Hippocampal formation (tissue), 2 donors: Measurements from ENCODE around the gene ADK.
"Not testable (repeated sequence)": the region's sequence is repeated elsewhere in the genome, so short reads cannot be mapped to it uniquely, and the experiment has no call there.

Experiments
- DNase-seq, 2 donors: peaks; one replicate each; lab custom pipeline; 2025; lab: John Stamatoyannopoulos, UW

ADK gene

DNA sequence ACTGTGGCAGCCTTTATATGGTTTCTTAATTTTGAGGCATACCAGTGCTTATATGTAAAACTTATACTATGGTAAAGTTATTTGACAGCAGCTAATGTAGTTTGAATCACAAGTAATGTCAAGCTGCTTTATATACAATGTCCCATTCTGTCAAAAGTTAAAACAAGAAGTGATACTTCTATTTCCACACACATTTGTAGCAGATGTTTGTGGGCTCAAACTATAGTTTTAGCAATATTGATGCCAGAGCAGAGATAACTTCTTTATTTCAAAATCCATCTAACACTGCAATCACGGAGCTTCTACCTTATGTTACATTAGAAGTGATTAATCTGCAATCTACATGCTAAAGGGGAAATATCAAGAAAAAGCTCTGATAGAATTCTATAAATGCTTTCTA, 149.6 kb downstream of the ADK start:
- DNase-seq, result no peak

DNA sequence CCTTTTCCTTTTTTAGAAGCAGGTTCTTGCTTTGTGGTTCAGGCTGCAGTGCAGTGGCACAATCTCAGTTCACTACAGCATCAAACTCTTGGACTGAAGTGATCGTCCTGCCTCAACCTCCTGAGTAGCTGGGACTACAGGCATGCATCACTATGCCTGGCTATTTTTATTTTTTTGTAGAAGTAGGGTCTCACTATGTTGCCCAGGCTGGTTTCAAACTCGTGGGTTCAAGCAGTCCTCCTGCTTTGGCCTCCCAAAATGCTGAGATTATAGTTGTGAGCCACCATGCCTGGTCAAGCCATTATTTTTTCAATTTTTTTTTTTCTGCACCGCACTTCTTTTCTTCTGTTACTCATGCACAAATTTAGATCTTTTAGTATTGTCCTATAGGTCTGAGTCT, 154.7 kb downstream of the ADK start:
- no peak for DNase-seq

DNA sequence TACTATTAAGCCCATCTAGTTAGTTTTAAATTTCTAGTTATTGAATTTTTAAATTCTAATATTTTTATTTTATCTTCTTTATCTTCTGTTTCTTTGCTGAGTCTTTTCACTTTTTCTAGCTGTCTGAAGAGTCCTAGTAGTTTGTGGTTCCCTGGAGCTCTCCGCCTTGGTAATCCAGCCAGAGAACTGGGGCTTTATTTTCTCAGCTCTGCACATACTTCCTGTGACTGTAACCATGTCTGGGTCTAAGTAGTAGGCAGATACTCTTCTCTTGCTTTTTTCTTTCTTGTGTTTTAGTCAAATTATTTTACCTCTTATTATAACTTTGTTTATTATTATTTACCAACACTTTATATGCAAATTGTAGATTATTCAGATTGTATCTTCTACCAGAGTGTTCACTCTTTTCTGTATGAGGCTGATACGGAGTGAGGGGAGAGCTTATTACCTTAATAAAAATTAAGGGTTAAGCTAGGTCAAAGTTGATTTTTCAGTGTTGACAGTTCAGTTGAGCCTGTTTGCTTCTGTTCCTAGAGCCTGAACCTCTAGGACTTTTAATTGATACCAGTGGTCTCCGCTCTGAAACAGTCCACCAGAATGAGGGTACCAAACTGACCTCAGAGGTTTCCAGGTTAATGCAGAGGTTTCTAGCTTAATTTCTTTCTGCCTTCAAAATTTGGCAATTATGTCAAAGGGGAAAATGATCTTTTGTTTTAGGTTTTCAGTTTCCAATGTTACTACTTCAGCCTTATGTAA, 155.4 kb downstream of the ADK start:
- DNase-seq, result no peak

DNA sequence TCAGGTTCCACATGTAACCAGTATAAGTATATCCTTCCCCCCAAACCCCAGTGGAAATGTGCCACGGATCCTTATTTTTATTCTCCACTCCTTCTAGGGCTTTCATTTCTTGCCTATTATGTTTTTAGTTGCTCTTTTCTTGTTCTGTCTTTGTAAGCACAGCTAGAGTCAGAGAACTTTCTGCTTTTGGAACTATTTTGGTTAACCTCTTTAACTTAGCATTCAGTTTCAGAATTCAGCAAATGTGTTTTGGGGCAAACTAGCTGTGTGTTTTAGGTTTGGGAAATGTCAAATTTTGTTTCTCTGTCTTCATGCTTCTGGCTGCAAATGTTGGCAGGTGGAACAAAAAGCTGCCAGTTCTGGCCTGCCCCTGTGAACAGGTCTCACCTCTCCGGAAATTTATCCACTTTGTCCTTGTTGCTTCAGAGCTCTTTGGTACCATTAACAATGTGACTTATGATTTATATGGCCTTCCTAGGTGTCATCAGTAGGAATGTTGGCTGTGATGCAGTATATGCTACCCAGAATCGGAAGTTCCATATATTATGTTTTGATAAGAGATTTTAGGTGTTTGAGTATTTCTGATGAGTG, 156.1 kb downstream of the ADK start:
- no peak for DNase-seq

DNA sequence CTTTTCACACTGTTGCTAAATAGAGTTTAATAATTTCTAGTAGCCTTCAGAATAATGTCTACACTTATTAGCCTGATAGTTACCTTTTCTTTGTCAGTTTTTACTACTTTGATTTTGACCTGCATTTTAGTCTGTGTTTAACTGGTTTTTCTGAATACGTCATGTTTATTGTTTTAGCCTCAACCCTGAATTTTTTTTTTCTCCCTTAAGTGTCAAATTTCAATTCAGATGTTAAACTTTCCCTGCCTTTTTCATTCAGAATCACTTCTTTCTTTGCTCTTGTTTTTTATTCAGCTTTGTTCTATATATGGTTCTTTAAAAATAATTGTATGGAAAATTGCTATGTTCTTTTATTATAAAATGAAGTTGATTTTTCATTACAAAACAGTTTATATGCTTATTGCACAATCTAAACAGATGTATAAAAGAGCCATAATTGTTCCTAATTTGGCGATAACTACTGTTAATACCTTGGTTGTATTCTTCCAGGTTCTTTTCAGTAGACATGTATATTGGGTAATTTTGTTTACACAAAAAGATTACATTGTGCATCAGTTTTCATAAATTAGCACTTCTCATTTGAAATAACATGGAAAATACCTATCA, 159.7 kb downstream of the ADK start:
- DNase-seq, result no peak

DNA sequence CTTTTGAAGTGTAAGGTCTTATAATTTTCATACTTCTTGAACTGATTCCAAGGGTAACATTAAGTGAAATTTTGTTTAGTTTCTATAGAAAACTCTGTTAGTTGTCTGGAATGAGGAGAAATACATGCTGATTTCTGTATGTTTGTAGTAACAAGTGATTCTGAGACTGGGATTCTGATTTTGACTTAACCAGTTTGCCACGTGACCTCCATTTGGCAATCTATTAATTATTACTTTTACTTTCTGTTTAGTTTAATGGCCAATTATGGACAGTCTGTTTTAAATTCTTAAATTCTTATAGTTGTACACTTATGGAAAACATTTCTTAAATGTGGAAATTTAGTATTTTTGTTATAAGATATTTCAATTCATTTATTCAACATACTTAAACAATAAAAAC, 163.1 kb downstream of the ADK start:
- DNase-seq, result no peak

DNA sequence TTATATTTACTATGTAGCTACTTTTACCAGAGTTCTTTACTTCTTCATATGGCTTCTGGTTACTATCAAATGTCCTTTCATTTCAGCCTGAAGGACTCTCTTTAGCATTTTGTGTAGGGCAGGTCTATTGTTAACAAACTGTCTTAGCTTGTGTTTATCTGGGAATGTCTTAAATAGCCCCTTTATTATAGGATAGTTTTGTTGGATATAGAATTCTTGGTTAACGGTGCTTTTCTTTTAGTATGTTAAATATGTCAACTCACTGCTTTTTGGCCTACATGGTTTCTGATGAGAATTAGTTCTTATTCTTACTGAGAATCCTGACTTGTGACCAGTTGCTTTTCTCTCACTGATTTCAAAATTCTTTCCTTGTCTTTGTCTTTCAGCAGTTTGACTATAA, 169.0 kb downstream of the ADK start:
- no peak for DNase-seq

DNA sequence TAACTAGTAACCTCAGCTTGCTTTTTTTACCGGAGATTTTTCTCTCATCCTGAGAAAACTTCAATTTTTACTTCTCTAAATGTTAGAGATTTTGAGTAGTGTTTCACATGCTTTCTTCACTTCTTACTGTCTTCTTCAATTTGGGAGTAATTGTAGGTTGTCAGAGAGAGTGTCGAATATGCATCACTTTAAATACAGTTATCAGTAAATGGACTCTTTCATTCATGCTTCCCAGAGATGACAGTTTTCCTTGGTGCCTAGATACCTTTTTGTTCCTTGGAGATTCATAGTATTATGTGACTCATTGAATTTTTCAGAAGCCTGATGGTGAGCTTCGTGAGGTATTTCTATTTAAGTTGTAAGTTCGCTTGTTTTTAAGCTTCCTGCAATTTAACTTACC, 169.7 kb downstream of the ADK start:
- DNase-seq, result no peak

DNA sequence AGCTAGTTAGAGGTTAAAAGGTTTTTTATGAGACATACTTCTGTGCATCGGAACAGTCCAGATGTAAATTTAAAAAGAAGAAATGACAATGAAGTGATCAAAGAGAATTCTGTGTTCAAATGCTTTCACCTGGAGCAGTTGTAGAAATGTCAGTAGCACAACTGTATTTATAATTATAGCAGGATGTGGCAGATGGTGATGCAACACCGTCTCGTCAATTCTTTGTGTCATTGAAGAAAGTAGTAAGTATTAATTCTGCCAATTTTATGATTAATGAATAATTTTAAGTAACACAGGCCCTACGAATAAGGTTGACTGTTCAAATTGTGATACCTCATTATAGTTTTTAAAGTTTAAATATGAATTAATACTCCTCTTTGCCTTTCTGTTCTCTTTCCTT, 171.1 kb downstream of the ADK start:
- DNase-seq, result no peak

DNA sequence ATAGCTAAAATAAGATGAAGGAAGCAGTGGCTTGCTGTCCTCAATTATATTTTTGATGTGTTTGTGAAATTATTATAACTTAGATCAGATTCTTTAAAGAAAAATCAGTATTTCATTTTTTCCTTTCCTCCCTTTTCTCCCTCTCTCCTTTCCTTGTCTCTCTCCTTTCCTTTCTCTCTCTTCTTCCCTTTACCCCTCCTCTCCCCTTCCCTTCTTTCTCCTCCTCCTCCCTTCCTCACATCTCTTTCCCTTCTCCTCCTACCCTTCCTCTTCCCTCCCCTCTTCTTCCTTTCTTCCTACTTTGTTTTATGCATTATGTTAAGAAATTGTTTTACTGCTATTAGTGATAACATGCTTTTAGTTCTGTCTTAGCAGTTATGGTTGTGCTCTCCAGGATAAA, 171.5 kb downstream of the ADK start:
- DNase-seq, result no peak

DNA sequence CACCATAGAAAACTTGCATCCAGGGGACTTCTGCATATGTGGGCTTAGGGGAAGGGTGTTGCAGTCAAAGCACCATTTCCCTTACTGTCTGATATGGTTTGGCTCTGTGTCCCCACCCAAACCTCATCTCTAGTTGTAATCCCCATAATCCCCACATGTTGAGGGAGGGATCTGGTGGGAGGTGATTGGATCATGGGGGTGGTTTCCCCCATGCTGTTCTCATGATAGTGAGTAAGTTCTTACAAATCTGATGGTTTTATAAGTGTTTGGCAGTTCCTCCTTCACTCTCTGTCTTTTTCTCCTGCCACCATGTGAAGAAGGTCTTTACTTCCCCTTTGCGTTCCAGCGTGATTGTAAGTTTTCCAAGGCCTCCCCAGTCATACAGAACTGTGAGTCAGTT, 177.4 kb downstream of the ADK start:
- no peak for DNase-seq

DNA sequence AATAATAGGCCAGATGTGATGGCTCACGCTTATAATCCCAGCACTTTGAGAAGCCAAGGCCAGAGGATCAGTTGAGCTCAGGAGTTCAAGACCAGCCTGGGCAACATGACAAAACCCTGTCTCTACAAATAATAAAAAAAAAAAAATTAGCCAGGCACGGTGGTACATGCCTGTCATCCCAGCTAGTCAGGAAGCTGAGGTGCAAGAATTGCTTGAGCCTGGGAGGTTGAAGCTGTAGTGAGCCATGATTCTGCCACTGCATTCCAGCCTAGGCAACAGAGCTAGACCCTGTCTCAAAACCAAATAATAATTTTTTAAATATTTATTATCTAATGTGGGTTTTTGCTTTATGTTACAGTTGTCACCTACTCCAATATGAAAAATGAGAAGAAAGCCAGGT, 178.9 kb downstream of the ADK start:
- no peak for DNase-seq

DNA sequence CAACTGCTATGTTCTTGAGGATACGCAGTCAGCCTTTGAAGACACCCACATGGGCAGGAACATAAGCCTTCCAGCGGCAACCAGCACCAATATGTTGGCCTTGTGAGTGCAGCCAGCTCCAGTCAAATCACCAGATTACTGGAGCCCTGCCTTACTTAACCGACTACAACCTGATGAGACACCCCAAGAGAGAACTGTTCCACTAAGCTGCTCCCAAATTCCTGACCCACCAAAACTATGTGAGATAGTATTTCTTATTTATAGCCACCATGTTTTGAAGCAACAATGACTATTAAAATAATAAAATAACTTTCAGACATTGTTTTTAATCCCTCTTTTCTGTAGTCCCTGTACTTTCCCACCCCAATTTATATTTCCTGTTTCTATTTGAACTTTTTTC, 179.6 kb downstream of the ADK start:
- DNase-seq, result no peak

DNA sequence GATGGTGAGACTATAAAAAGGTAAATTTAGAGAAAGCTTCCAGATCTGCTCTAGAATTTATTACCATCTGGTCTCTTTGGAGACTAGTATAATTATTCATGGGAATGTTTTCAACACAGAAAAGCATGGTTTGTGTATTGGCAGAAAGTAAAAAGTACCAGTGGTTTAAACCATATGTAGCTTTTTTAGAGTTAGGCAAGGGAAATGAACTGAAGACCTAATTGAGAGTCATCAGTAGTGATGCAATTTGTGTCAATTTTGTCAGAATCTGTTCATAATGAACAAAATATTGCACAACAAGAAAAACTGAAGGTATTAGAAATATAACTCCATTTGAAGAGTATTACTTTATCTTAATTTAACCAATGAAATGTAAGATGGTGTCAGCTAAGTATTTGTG, 181.4 kb downstream of the ADK start:
- peak in 1 of 2 donors; percentile 48 for DNase-seq

DNA sequence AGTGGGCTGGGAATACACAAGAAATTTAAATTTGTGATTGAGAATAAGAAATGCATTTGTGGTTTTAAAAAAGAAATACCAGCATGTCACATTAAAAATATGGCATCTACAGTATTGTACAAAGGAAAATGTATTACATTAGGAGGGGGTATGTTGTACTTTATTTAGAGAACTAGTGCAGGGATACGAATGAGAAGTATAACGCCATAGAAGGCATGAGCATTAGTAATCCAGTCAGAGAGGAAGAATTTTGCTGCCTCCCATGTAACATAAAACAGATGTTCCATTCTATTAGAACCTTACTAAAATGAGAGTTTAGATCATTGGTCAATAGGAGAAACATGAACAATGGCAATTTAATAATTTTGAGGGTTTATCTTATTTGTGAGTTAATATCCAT, 182.2 kb downstream of the ADK start:
- no peak for DNase-seq

DNA sequence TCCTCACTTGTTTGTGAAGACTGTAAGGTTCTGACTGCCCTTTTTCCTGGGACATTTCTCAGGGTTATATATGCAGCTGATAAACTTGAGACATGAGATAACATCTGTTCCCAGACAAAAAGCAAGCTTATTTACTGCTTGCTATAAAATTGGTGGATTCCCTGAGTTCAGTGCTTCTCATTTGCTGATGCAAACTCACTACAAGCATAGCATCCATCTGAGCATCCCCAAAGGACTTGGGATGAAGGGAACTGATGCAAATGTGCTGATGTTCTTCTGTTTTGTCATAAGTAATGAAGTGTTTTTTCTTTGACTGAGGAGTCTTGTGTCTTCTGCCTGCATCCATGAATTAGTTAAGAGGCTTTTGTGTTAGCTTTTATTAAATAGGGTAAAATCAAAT, 183.2 kb downstream of the ADK start:
- no peak for DNase-seq

DNA sequence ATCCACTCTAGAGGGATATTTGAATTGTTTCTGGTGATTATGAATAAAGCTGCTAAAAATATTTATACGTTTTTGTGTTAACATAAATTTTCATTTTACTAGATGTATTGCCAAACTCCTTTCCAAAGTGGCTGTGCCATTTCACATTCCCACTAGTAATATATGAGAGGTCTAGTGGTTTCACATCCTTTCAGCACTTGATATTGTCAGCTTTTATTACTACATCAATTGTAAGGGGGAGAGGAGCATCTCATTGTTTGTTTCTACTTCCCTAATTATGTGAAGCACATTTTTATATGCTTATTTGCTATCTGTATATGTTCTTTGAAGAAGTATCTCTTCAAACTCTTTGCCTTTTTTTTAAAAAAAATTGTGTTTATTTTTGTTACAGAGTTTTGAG, 184.5 kb downstream of the ADK start:
- no peak for DNase-seq

DNA sequence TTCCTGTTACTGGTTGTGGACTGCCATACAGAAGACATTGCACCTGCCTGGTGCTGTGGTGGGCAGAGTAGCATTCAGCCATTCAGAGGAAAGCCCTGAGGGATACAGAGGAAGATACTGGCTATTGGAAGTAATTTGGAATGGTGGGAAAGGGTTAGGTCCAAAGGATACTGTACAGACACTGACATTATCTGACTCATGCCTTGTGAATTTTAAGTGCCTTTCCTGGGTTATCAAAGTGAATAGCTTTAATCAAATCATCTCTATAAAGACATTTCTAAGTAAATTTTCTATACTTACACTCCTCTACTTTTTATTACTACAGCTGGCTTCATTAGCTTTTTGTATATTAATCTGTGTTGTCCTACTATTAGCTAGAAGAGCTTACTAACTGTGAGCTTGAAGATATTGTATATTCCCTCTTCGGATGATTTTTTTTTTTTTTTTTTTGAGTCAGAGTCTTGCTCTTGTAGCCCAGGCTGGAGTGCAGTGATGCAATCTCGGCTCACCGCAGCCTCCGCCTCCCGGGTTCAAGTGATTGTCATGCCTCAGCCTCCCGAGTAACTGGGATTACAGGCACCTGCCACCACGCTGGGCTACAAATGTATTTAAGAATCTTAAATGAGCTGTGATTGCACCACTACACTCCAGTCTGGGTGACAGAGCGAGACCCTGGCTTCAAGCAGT, 186.5 kb downstream of the ADK start:
- DNase-seq, result no peak

DNA sequence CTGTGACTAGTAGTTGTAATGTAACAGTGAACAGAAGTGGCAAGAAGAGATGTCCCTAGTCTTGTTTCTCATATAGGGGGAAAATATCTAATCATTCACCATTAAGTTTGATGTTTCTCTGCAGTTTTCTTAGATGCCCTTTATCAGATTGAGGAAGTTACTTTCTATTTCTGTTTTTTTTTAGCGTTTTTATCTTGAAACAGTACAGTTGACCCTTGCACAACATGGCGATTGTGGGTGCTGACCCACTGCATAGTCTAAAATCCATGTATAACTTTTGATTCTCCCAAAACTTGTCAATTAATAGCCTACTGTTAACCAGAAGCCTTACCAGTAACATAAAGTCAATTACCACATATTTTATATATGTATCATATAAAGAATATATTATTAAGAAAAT, 192.0 kb downstream of the ADK start:
- no peak for DNase-seq

DNA sequence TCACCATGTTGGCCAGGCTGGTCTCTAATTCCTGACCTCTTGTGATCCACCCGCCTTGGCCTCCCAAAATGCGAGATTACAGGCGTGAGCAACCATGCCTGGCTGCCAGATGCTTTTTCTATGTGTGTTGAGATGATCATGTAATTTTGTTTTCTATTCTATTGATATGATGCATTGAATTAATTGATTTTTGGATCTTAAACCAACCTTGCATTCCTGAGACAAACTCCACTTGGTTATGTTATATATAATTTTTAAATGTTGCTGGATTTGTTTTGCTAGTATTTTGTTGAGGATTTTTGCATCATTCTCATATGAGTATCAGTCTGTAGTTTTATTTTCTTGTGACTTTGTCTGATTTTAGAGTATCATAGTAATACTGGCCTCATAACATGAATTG, 192.8 kb downstream of the ADK start:
- no peak for DNase-seq

DNA sequence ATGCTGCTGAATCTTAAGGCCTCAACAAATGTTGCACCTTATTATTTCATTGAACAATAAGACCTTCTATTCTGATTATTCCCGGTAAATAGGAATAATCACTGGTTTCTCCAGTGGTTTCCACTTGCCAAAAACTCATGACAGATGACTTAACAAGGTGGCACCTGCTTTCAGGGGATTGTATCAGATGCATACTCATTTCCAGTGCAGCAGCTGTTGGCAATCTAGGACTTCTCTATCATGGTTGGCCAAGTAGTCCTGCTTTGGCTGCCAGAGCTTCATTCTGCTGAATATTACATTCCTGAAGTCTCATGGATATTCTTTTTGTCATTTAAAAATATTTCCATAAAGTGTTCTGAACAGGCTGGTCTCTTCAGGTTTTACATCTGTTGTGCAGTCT, 193.3 kb downstream of the ADK start:
- no peak for DNase-seq

DNA sequence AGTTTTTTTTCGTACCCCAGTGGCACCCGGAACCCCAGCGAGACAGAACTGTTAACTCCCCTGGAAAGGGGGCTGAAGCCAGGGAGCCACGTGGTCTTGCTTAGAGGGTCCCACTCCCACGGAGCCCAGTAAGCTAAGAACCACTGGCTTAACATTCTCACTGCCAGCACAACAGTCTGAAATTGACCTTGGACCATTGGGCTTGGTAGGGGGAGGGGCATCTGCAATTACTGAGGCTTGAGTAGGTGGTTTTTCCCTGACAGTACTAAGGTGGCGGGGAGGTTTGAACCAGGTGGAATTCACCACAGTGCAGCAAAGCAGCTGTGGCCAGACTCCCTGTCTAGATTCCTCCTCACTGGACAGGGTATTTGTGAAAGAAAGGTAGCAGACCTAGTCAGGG, 196.5 kb downstream of the ADK start:
- no peak for DNase-seq

DNA sequence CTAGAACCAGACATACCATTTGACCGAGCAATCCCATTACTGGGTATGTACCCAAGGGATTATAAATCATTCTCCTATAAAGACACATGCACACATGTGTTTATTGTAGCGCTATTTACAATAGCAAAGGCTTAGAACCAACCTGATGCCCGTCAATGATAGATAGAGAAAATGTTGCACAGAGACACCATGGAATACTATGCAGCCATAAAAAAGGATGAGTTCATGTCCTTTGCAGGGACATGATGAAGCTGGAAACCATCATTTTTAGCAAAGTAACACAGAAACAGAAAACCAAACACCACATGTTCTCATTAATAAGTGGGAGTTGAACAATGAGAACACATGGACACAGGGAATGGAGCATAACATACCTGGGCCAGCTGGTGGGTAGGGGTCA, 202.0 kb downstream of the ADK start:
- DNase-seq, result not testable (repeated sequence)
